ENCODE data around the gene FTCD.
"Not testable (repeated sequence)": the region's sequence is repeated elsewhere in the genome, so short reads cannot be mapped to it uniquely, and the experiment has no call there.

FTCD gene

GRCh38 chr21:46188226-46189212 is 33.1 kb upstream of the FTCD start:
- no peak for DNase-seq (ENCODE audit: low read depth)

- DNase-seq (ENCODE audit: low read depth), result no peak
These were observed 32.4 kb upstream of the FTCD start for GRCh38 chr21:46187814-46188213.

GRCh38 chr21:46187261-46187660 is 31.9 kb upstream of the FTCD start:
- no peak for DNase-seq (ENCODE audit: low read depth)

- DNase-seq (ENCODE audit: low read depth), result no peak
These were observed 30.3 kb upstream of the FTCD start for GRCh38 chr21:46185716-46186115.

GRCh38 chr21:46184625-46185555 is 29.5 kb upstream of the FTCD start:
- DNase-seq (ENCODE audit: low read depth), result peak; percentile 61

GRCh38 chr21:46183910-46184624 is 28.7 kb upstream of the FTCD start, which contains the start of gene SPATC1L:
Gene SPATC1L, minus strand, starts transcription at chr21:46184459. Its CDS starts 1,643 bp downstream, at chr21:46182816.
- DNase-seq (ENCODE audit: low read depth), result no peak

- not testable (repeated sequence) for DNase-seq (ENCODE audit: low read depth)
These were observed 28.0 kb upstream of the FTCD start for GRCh38 chr21:46183337-46183909.

- DNase-seq (ENCODE audit: low read depth), result no peak
These were observed 27.4 kb upstream of the FTCD start for GRCh38 chr21:46182548-46183336.

- no peak for DNase-seq (ENCODE audit: low read depth)
These were observed 26.7 kb upstream of the FTCD start for GRCh38 chr21:46181953-46182547.

- DNase-seq (ENCODE audit: low read depth), result no peak
These were observed 26.1 kb upstream of the FTCD start for GRCh38 chr21:46181436-46181835.

- DNase-seq (ENCODE audit: low read depth), result no peak
These were observed 25.5 kb upstream of the FTCD start for GRCh38 chr21:46180778-46181391.

- DNase-seq (ENCODE audit: low read depth), result no peak
These were observed 24.8 kb upstream of the FTCD start for GRCh38 chr21:46180079-46180722.

GRCh38 chr21:46179708-46180078 is 24.3 kb upstream of the FTCD start:
- DNase-seq (ENCODE audit: low read depth), result no peak

GRCh38 chr21:46178961-46179360 is 23.6 kb upstream of the FTCD start:
- DNase-seq (ENCODE audit: low read depth), result no peak

- DNase-seq (ENCODE audit: low read depth), result not testable (repeated sequence)
These were observed 21.2 kb upstream of the FTCD start for GRCh38 chr21:46176443-46177129.

GRCh38 chr21:46173573-46173972 is 18.2 kb upstream of the FTCD start:
- DNase-seq (ENCODE audit: low read depth), result no peak

- DNase-seq (ENCODE audit: low read depth), result no peak
These were observed 17.6 kb upstream of the FTCD start for GRCh38 chr21:46172863-46173528.

All from fibroblast of the conjunctiva (primary cell).